Measurements from ENCODE around the gene MICALL2. TPM values are rescaled to one million over a fixed set of nuclear protein-coding genes. Genes with fewer than 3 reads are reported as not detected.

MICALL2 gene
- polyA plus RNA-seq, 1 of the 3 experiments (the other 2 are of a cell fraction) = 38.8 TPM

DNA sequence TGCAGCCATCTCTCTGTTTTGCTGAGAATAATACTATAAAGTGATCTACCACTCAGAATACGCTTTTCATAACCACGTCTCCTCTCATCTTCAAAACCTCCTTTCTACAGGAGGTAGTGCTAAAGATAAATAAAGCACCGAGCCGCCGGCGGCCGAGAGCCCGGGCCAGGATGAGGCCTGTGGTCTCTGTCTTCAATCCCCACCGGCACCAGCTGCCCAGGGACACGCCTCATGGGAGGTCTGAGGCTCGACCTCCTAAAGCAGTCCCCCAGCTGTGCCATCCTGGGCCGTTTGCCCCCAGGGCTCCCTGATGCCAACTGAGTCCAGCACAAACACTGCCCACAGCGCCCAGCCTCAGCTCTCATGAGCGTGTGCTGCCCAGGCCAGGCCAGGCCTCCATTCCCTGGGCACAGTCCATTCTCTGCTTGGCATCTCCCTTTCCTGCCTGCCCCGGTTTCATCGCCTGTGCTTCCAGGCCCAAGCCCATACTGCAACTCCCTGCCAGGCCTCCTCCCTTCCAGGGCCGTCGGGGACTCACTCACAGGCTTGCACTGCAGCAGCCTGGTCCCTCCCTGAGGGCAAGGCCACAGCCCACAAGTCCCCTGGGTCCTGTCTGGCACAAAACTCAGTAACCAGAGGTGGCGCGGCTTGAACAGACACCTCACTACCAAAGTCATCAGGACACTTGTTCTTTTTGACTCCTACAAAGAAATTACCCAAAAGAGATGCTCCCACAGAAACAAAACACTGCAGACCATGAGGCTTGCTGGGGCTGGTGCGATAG is 42.4 kb upstream of the MICALL2 start:
- POLR2A ChIA-PET = no interaction called here
- Histone ChIP-seq H4K20me1 (ENCODE audit: insufficient read depth) (peaks cover 34% of the 10 kb centered on the region), H3K9me2 (no peaks in the 10 kb centered on the region), H3K4me2 (no peak overlapping the region; the same call in 1 of the 2 replicates), H3K9ac (no peak overlapping the region), H2AFZ (ENCODE audit: low read depth) (no peak overlapping the region), H3F3A (replicated peaks; ENCODE audit: insufficient read depth) (peaks cover under 1% of the 10 kb centered on the region), H3K36me3 (replicated peaks in 1 of 2; ENCODE audit: control insufficient read depth in 1 of 2, insufficient read depth in 2 of 2, low read length in 1 of 2) (peaks cover 27 to 52% of the 10 kb centered on the region in 2 experiments), H3K79me2 (ENCODE audit: insufficient read depth) (peaks cover 42% of the 10 kb centered on the region), H3K4me1 (ENCODE audit: control insufficient read depth in 1 of 2, insufficient read depth in 2 of 2, low read depth in 1 of 2, low read length in 1 of 2) (peaks cover 5 to 23% of the 10 kb centered on the region in 2 experiments; a peak in 2 of 4 replicates), H3K27me3 (ENCODE audit: insufficient read depth) (no peaks in the 10 kb centered on the region), H3K27ac (ENCODE audit: low read depth in 2 of 2, low read length in 1 of 2) (no peak overlapping the region), H3K9me3 (no peaks in the 10 kb centered on the region), H3K4me3 (ENCODE audit: low read depth in 2 of 2, low read length in 1 of 2) (no peak overlapping the region)
- 89% methylated on average over 21 of the region's 21 CpGs for WGBS (ENCODE audit: low lambda C conversion rate)
- no peak for DNase-seq
- TF ChIP-seq RXRA (IDR thresholded peaks at IDR 0.05; ENCODE audit: borderline replicate concordance, low read depth) (no peak), RFX5 (IDR thresholded peaks at IDR 0.05; ENCODE audit: low read length) (no peak), MEF2A (IDR thresholded peaks at IDR 0.05; ENCODE audit: borderline replicate concordance, low read depth) (no peak)
- TF ChIP-seq, protein P1, sequence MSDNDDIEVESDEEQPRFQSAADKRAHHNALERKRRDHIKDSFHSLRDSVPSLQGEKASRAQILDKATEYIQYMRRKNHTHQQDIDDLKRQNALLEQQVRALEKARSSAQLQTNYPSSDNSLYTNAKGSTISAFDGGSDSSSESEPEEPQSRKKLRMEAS (IDR thresholded peaks at IDR 0.05; ENCODE audit: low read depth) = no peak
- CTCF ChIA-PET = interaction anchor here (4.3 kb wide), 1 partner anchor 27 kb away, joined by 31 read pairs; no protein-coding TSS in a partner anchor

DNA sequence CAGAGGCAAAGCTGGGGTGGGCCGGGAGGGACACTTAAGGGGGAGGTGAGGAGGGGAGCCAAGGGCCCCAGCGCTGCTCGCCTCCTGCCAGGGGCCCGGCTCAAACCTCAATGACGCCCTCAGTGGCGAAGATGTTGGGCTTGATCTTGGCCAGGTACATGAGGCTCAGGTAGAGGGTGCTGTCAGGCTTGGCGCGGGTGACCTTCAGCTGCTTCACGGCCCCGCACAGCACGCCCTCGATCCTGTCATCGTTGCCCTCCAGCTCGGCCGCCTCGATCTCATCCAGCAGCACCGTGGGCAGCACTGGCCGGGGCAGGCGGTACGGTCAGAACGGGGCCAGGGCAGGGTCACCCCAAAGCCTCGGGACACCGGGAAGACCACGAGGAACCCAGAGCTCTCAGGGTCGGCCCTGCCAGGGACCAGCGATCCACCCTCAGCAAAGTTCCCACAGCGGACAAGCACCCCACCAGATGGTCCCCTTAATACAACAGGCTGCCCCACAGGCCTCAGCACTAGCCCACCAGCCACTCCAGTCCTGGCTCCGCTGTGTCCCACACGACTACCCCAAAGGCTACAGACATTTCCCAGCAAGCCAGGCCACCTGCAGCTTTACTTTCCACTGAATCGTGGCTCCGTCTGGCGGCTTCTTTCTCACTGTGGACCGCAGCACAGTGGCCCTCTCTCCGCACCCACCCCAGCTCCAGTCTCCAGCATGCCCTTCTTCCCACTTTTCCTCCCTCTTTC is 41.0 kb upstream of the MICALL2 start:
- Histone ChIP-seq H3K79me2 (ENCODE audit: insufficient read depth) (peaks cover 42% of the 10 kb centered on the region), H3K9me2 (no peaks in the 10 kb centered on the region), H2AFZ (ENCODE audit: low read depth) (no peak overlapping the region), H3F3A (replicated peaks; ENCODE audit: insufficient read depth) (no peaks in the 10 kb centered on the region), H3K4me3 (ENCODE audit: low read depth in 2 of 2, low read length in 1 of 2) (no peak overlapping the region), H3K36me3 (replicated peaks in 1 of 2; ENCODE audit: control insufficient read depth in 1 of 2, insufficient read depth in 2 of 2, low read length in 1 of 2) (peaks cover 28 to 64% of the 10 kb centered on the region in 2 experiments), H3K9ac (no peak overlapping the region), H3K27me3 (ENCODE audit: insufficient read depth) (no peaks in the 10 kb centered on the region), H3K4me2 (no peak overlapping the region), H3K4me1 (ENCODE audit: control insufficient read depth in 1 of 2, insufficient read depth in 2 of 2, low read depth in 1 of 2, low read length in 1 of 2) (peaks cover 5 to 15% of the 10 kb centered on the region in 2 experiments; a peak in 2 of 4 replicates), H4K20me1 (ENCODE audit: insufficient read depth) (peaks cover 36% of the 10 kb centered on the region), H3K9me3 (no peaks in the 10 kb centered on the region), H3K27ac (ENCODE audit: low read depth in 2 of 2, low read length in 1 of 2) (no peak overlapping the region)
- ChIA-PET POLR2A (interaction anchor here (0.6 kb wide), 1 partner anchor 46 kb away, joined by 3 read pairs; no protein-coding TSS in a partner anchor), CTCF (interaction anchor here (0.6 to 4.3 kb wide), 4 partner anchors 26 to 306 kb away, joined by 3 to 31 read pairs (median 4); no protein-coding TSS in a partner anchor)
- DNase-seq = no peak
- no peak for TF ChIP-seq GABPA (IDR thresholded peaks at IDR 0.05; ENCODE audit: low read depth)
- no peak for TF ChIP-seq NRF1 (IDR thresholded peaks at IDR 0.05; ENCODE audit: low read depth, low read length)
- no peak for TF ChIP-seq MXI1 (IDR thresholded peaks at IDR 0.05; ENCODE audit: low read depth, low read length)
- no peak for TF ChIP-seq YY1 (IDR thresholded peaks at IDR 0.05; ENCODE audit: low read depth)
- no peak for TF ChIP-seq SIN3A (IDR thresholded peaks at IDR 0.05; ENCODE audit: borderline replicate concordance, low read depth, low read length)
- no peak for TF ChIP-seq POLR2AphosphoS5 (IDR thresholded peaks at IDR 0.05; ENCODE audit: low read depth, low read length)
- no peak for TF ChIP-seq RFX5 (IDR thresholded peaks at IDR 0.05; ENCODE audit: low read length)
- WGBS (ENCODE audit: low lambda C conversion rate) = 98% methylated on average over 33 of the region's 34 CpGs

Data from SK-N-SH (cell line).